ENCODE results near the gene SPATS2L.

SPATS2L gene

DNA sequence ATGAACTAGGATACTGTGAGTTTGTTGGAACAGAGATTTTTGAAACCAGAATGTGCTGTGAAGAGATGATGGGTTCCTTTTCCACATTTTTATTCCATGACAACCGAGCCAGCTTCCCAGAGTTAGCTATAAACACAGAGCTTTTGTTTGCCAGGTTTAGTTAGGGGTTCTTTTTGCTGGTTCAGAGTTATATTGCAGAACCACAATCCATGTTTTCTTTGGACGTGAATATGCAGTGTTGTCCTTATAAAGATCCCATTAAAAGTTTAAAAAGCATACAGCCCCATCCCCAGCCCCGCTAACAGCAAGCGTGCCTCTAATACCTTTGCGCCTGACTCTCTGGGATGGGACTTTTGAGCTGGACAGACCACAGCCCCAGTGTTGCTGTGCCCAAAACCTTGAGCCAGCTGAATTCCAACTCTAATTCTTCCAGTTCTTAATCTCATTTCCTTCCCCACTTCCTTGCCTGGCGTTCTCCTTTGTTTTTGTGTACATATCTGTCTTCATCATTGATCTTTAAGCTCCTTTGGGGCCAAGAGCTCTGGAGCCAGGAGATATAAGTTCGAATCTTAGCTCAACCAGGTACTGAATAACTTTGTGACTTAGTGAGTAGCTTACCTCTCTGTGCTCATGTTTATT is 72.3 kb downstream of the SPATS2L start:
- DNase-seq (ENCODE audit: low read depth) = no peak

DNA sequence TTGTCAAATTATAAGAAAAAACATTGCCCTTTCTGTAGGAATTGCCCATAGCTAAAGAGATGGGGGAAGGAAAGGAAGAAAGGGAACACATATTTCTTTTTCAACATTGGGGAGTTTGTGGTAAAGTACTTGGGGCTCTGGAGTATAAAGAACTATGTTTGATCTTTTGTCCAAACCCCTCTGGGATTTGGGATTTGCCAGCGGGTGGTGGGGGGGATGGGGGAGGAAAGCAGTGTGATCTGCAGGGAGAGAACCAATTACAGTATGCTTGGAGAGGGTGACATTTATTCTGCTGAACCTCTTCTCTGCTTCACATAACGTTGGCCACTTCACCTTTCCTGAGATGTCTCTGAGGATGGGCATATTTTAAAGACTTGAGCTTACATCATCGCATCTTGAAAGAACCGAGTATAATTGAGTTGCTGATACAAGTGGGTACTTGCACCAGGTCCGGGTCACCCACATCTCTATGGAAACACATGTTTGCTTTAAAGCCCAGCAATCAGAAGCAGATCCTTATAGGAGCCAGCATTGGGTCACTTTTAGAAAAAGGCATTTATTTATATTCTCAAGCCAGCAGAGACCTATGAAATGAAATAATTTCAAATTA is 73.1 kb downstream of the SPATS2L start:
- no peak for DNase-seq (ENCODE audit: low read depth)

- no peak for DNase-seq (ENCODE audit: low read depth)
Measured at GRCh38 chr2:200380091-200380561, 73.6 kb downstream of the SPATS2L start.

DNA sequence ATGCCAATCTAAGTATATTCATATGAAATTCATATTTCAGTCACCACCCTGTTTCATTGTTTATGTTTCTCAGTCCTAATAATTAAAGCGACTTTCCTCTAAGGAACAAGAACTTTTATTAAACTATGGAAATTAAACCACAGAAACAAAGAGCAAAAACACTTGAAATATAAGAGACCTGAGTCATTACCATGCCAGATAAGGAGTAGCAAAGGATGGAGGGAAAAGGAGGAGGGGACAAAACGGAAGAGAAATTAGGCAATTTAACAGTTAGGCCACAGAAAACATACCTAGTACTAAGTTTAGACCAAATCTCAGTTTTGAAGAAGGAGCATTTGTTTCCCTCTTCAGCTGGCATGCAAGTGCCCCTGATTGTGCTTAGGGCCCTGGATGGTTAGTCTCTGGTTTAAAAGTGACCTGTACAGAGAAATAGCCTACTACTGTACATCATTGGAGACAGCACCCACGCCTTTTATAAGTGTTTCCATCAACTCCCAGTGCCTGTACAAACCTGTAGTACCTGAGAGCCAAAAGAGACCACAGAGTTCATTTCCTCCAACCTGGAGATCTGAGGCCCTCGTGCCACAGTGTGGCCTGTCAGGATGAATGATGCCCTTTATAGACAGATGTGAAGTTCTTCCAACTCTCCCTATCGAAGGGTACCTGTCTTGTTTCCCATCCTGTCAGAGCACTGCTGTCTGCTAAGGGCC is 74.5 kb downstream of the SPATS2L start:
- DNase-seq (ENCODE audit: low read depth) = no peak

- no peak for DNase-seq (ENCODE audit: low read depth)
Measured at GRCh38 chr2:200382874-200383273, 76.4 kb downstream of the SPATS2L start.

DNA sequence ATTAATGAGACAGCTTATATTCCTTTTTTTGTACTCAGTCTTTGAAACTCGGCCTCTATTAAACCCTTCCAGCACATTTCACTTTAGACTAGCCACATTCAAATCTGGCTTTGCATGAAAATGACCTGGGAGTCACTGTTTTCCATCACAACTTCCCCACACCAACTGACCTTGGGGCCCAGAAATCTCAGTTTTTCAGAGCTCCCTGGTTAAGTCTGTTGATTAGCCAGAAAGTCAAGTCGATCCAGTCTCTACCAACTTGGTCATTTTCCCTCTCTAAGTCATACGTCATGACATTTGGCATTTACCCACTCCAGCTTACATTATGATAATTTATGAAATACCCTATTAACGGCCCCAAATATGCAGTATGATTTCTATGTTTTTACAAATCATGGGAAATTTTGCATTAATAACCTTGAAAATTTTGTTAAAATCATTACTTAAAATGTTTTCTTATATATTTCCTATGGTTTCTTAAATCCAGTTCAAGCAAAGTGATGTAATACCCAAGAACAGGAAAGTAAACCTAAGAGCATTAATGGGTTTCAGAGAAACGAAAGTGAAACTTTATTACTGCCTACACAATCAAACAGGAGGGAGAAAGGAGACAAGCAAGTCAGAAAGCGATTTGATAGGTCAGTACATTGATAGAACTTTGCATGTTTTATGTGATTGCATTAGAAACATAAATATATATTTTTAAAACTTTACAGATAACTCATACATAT is 77.1 kb downstream of the SPATS2L start:
- no peak for DNase-seq (ENCODE audit: low read depth)

GRCh38 chr2:200385063-200385635 is 78.7 kb downstream of the SPATS2L start:
- no peak for DNase-seq (ENCODE audit: low read depth)

DNA sequence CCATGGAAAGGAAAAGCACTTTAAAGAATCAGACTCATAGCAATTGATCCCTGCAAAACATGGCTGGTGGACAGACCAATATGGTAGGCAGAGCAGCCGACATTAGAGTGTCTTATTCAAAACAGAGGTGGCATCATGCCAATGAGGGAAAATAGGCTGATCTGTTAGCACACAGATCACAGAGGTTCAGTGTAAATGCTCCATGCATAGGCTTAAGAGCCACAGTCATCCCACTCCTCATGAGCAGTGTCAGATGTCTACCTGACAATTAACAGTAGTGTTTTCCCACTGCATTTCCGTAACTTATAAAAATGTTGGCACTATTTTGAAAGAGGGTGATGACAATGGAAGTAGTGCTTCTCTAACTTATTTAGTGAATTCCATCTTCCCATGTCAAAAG is 86.7 kb downstream of the SPATS2L start:
- no peak for DNase-seq (ENCODE audit: low read depth)

GRCh38 chr2:200394045-200394444 is 87.6 kb downstream of the SPATS2L start:
- DNase-seq (ENCODE audit: low read depth) = no peak

DNA sequence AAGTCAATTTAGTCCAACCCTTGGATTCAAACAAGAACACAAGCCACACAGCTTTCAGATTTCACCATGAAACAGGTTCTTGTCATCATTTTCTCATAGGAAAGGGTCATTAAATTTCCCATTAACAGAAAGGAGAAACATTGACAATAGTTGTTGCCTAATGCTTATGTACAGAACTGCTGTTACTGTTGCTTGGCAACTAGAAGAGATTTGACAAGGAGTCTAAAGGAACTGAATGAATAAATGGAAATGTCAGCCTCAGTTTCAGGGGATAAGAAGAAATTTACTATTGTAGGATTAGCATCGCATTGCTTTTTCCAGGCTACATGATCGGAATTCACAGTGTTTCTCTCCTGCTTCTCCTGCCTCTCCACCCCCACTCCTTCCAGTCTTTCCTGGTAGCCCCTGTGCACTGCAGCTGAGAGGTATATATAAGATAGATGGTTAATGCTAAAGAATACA is 90.3 kb downstream of the SPATS2L start:
- DNase-seq (ENCODE audit: low read depth) = no peak

- DNase-seq (ENCODE audit: low read depth) = no peak
Measured at GRCh38 chr2:200397785-200398184, 91.3 kb downstream of the SPATS2L start.

DNA sequence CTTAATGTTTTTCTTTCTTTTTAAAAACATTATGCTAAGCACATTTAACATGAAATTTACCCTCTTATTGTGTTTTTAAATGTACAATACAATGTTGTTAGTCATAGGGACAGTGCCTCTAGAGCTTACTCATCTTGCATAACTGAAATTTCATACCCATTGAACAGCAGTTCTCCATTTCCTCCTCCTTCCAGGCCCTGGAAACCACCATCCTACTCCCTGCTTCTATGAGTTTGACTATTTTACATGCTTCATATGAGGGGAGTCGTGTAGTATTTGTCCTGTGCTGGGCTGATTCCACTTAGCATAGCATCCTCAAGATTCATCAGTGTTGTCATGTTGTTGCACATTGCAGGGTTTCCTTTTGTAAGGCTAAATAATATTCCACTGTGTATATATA is 92.6 kb downstream of the SPATS2L start:
- DNase-seq (ENCODE audit: low read depth) = no peak

DNA sequence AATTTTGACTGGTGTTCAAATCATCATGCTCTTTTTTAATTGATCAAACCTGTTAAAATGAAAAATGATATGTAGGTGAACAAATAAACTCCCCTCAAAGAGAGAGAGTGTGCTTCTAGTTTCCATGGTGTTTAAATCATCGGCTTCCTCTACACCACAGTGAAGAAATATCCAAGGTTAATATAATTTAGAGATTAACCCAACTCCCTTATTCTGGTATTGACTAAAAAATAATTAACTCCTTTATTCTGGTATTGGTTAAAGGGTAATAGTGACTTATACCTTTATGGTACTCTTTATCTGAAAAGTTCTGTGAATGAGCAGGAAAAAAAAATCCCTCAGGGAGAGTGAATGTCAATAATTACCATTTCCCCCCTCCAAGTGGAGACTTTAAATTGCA is 93.1 kb downstream of the SPATS2L start:
- DNase-seq (ENCODE audit: low read depth) = no peak

- no peak for DNase-seq (ENCODE audit: low read depth)
Measured at GRCh38 chr2:200403814-200404213, 97.3 kb downstream of the SPATS2L start.

DNA sequence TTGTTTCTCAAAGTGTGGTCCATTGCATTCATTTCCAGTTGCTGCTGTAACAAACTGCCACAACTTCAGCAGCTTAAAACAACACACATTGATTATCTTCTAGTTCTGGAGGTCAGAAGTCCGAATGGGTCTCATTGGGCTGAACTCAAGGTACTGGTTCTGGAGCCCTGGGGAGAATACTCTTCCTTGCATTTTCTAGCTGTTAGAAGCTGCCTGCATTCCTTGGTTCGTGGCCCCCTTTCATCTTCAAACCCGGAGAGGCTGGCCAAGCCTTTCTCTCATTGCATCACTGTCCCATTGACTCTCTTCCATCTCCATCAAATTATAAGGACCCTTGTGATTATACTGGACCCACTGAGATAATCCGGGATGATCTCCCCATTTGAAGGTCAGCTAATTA is 98.1 kb downstream of the SPATS2L start:
- no peak for DNase-seq (ENCODE audit: low read depth)

DNA sequence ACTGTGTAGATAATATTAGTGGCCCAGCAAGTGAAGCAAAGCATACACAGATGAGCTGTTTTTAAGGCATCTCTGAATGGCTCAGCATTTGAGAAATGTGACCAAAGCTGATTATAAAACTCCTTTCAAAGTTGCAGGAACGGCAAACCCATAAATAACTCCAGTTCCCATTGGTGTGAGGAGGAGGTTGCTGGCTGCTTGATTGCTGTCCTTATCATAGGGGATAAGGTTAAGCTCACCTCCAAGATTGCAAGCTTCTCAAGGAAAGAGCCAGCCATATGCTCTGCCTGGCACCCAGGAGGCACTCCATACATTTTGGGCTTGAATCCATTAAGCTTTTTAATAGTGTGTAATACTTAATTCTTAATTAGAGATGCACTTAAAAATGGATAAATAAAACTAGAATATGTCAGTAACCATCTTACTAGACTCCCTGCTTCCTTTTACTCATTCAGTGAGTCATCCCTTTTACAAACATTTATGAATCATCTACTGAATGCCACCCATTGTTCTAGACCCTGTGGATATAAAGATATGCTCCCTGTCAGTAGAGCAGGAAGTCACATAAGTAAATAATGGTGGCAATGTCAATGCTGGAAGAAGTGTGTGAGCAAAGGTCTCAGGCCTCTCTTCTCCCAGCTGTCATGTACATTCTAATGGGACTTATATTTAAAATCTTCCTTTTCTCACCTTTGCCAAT is 99.3 kb downstream of the SPATS2L start:
- DNase-seq (ENCODE audit: low read depth) = no peak

- DNase-seq (ENCODE audit: low read depth) = no peak
Measured at GRCh38 chr2:200406379-200406778, 99.9 kb downstream of the SPATS2L start.

DNA sequence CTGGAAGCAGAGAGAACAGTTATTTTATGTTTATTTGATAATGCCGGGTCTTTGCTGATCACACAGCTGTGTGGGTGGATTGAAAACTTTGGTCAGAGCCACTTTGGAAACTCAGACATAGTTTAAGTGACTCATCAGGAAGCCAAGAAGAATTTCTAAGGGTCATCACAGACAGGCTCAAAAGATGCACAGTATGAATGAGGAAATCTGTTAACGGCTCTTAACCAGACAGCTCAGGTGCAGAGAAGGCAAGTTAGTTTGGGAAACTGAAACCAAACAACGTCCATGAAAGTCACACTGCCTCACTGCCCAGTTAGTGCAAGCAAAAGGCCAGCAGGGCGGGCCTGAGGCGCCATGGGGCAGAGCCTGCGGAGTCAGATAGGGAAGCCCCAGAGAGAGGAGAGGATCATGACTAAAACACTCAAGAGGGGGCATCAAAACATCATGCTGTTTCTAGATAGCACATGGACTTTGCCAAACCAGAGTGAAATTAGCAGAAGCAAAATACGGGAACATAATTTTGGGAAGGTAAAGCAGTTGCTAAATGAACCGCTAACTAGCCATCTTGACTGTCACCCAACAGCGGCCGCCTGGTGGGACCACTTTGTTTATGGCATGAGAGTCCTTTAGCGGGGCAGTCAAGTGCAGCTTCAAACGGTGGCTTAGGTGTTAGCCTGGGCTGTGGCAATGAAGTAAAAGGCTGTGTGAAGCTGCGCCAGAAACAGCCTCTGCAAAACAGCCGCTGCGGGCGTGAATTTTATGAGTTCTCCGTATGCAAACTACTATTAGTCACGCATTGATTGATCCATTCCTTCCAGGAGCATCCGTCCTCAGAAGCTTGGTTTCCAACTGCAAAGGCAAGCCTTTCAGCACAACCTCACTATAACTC is 102.2 kb downstream of the SPATS2L start:
- no peak for DNase-seq (ENCODE audit: low read depth)

DNA sequence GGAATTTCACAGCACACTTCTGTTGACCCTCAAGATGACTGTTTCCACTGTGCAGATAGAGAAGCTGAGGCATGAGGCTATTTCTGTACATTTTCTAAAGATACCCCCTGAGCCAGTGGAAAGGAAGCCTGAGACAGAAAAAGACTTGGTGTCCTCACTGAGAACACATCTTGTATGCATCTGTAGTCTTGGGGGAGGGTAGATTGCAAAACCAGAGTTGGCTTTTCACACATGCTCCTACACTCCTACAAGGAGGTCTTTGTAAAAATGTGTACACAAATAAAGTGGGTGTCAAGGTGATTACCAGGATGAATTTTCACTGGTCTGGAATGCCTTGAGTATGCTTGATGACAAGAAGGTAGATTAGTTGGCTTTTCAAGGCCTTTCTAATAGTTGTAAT is 105.3 kb downstream of the SPATS2L start:
- no peak for DNase-seq (ENCODE audit: low read depth)

DNA sequence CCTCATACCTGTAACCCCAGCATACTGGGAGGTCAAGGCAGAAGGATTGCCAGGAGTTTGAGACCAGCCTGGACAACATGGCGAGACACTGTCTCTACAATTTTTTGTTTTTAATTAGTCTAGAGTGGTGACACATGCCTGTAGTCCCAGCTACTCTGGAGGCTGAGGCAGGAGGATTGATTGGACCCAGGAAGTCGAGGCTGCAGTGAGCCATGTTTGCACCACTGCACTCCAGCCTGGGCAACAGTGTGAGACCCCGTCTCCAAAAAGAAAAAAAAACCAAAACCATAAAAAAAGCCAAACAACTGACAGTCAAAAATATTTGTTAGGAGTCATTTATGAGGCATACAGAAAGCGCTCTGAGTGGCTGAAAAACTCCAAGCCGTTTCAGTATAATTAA is 107.9 kb downstream of the SPATS2L start:
- DNase-seq (ENCODE audit: low read depth) = no peak

- no peak for DNase-seq (ENCODE audit: low read depth)
Measured at GRCh38 chr2:200415455-200415854, 109.0 kb downstream of the SPATS2L start.

Measured in stimulated activated CD8-positive, alpha-beta memory T cell treated with anti-CD3 and anti-CD28 coated beads, Interleukin-15, amount 100 ng/mL, for 24 hours (primary cell).